ENCODE results near the gene PYROXD2.

DNA sequence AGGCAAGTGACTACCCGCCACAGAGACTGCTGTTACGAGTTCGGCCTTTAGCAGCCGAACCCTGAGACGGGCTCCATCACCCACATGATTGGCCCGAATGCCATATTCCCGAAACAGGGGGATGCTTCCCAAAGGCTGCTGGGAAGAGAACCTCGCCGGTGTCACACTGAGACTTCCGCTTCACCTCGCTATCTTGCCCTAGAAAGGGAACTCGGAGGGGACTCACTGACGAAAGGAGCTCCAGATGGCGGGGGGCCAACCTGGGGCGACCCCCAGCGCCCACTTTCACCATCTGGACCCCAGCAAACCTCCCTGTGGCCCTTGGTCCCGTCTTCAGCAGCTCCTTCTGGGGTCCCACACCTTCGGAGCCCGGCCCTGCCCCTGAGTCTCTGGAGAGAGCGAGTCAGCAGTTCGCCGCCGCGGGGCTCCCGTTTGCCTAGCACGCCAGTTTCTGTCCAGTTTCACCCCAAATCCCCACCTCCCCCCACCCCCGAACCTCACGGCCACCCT, 31.2 kb upstream of the PYROXD2 start:
- no peak for TF ChIP-seq SP1 (IDR thresholded peaks at IDR 0.05)
- TF ChIP-seq SP1 (CRISPR knock-in tag; IDR thresholded peaks at IDR 0.05) = no peak
- no peak for TF ChIP-seq CTCF (CRISPR knock-in tag; IDR thresholded peaks at IDR 0.05)
- no peak for TF ChIP-seq ZNF24 (IDR thresholded peaks at IDR 0.05)
- no peak for TF ChIP-seq BCLAF1 (IDR thresholded peaks at IDR 0.05)
- TF ChIP-seq TEF (CRISPR knock-in tag; IDR thresholded peaks at IDR 0.05) = no peak
- TF ChIP-seq ZNF34 (CRISPR knock-in tag; IDR thresholded peaks at IDR 0.05; ENCODE audit: borderline replicate concordance) = no peak
- TF ChIP-seq, protein P1, sequence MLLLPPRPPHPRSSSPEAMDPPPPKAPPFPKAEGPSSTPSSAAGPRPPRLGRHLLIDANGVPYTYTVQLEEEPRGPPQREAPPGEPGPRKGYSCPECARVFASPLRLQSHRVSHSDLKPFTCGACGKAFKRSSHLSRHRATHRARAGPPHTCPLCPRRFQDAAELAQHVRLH (CRISPR knock-in tag; IDR thresholded peaks at IDR 0.05; ENCODE audit: borderline replicate concordance, low read depth) = no peak
- no peak for TF ChIP-seq RELA (CRISPR knock-in tag; IDR thresholded peaks at IDR 0.05)
- no peak for TF ChIP-seq POLR2A (IDR thresholded peaks at IDR 0.05; ENCODE audit: insufficient read depth in 1 of 2, low read depth in 2 of 2, low read length in 2 of 2)
- no peak for TF ChIP-seq ZNF850 (CRISPR knock-in tag; conservative IDR thresholded peaks at IDR 0.05)
- TF ChIP-seq ZNF121 (CRISPR knock-in tag; IDR thresholded peaks at IDR 0.05) = no peak
- no peak for TF ChIP-seq HMG20B (CRISPR knock-in tag; conservative IDR thresholded peaks at IDR 0.05)
